Measurements from ENCODE around the gene RNF26. TPM values are rescaled to one million over a fixed set of nuclear protein-coding genes. Genes with fewer than 3 reads are reported as not detected.

The RNF26 gene
- total and polyA plus RNA-seq, 2 of the 13 experiments (the other 11 are each of a cell fraction or from before 2014, with no cell fraction given), result 11.9 to 26.3 TPM

GRCh38 chr11:119340335-119341221 lies 6.3 kb downstream of the RNF26 start, which contains the start of gene C1QTNF5 (continued):
- peak; percentile 96 for TF ChIP-seq ZNF768 (CRISPR knock-in tag; IDR thresholded peaks at IDR 0.05)
- peak; percentile 28; the same call in 1 of the 2 replicates for TF ChIP-seq ZNF605 (CRISPR knock-in tag; IDR thresholded peaks at IDR 0.05)
- TF ChIP-seq FOXC1 (CRISPR knock-in tag; IDR thresholded peaks at IDR 0.05; ENCODE audit: borderline replicate concordance), result 0 out of 2 replicates have a peak, but pooled peaks have one; percentile 41
- TF ChIP-seq SAP130 (CRISPR knock-in tag; IDR thresholded peaks at IDR 0.05; ENCODE audit: low read depth), result 0 out of 2 replicates have a peak, but pooled peaks have one; percentile 10
- TF ChIP-seq MTA1 (CRISPR knock-in tag; IDR thresholded peaks at IDR 0.05; ENCODE audit: borderline replicate concordance), result 0 out of 2 replicates have a peak, but pooled peaks have one; percentile 31
- 0 out of 2 replicates have a peak, but pooled peaks have one; percentile 7 for TF ChIP-seq ZFX (CRISPR knock-in tag; IDR thresholded peaks at IDR 0.05; ENCODE audit: low read depth)
- peak; percentile 64 for TF ChIP-seq ZNF777 (CRISPR knock-in tag; IDR thresholded peaks at IDR 0.05)
- no peak for TF ChIP-seq MLX (CRISPR knock-in tag; IDR thresholded peaks at IDR 0.05)
- 0 out of 2 replicates have a peak, but pooled peaks have one; percentile 6 for TF ChIP-seq ZBTB25 (CRISPR knock-in tag; IDR thresholded peaks at IDR 0.05)
- no peak for TF ChIP-seq ZNF160 (CRISPR knock-in tag; IDR thresholded peaks at IDR 0.05)
- peak; percentile 10; the same call in 1 of the 2 replicates for TF ChIP-seq RBFOX2 (IDR thresholded peaks at IDR 0.05; ENCODE audit: low read depth, low read length)
- TF ChIP-seq ZNF143 (CRISPR knock-in tag; IDR thresholded peaks at IDR 0.05), result no peak
- TF ChIP-seq ZMYM3 (CRISPR knock-in tag; IDR thresholded peaks at IDR 0.05), result peak; percentile 31; the same call in 1 of the 2 replicates
- no peak for TF ChIP-seq SRF (IDR thresholded peaks at IDR 0.05; ENCODE audit: low read depth, low read length)
- TF ChIP-seq CTCF (CRISPR knock-in tag; IDR thresholded peaks at IDR 0.05), result 0 out of 2 replicates have a peak, but pooled peaks have one; percentile 33
- peak; percentile 11; the same call in 1 of the 2 replicates for TF ChIP-seq KDM5B (CRISPR knock-in tag; IDR thresholded peaks at IDR 0.05; ENCODE audit: borderline replicate concordance)
- TF ChIP-seq ZFY (CRISPR knock-in tag; IDR thresholded peaks at IDR 0.05), result 0 out of 2 replicates have a peak, but pooled peaks have one; percentile 44
- TF ChIP-seq PCBP2 (optimal IDR thresholded peaks at IDR 0.05; ENCODE audit: low read depth, low read length, poor library complexity, severe bottlenecking), result no peak
- 0 out of 2 replicates have a peak, but pooled peaks have one; percentile 5 for TF ChIP-seq FOSL2 (CRISPR knock-in tag; IDR thresholded peaks at IDR 0.05)
